ENCODE measurements around the gene PEX1.
A peak's percentile ranks its signal among the peaks of the same experiment; 100 is the strongest.
"Not testable (repeated sequence)": the region's sequence is repeated elsewhere in the genome, so short reads cannot be mapped to it uniquely, and the experiment has no call there.

Gene PEX1

DNA sequence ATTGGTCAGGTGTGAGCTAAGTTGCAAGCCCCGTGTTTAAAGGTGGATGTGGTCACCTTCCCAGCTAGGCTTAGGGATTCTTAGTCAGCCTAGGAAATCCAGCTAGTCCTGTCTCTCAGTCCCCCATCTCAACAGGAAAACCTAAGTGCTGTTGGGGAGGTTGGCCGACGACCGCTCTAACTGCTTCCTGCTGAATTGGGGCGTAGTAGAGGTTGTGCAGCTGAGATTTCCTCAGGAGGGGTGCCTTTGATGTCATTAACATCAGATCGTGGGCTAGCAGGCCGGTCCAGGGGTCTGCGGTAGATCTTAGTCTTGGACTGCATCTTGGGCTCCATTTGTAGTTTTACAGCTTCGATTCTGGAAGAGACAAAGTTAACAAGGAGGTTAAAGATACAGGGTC is 59.7 kb downstream of the PEX1 start:
- H3K36me3 ChIP-seq (ENCODE audit: control insufficient read depth, insufficient read depth, low read length); H3K4me1 ChIP-seq (ENCODE audit: control insufficient read depth, insufficient read depth, low read length); H3K4me3 ChIP-seq (ENCODE audit: low read length); H3K27me3 ChIP-seq (ENCODE audit: control insufficient read depth, insufficient read depth, low read length); H3K9ac ChIP-seq (ENCODE audit: low read length); H3K27ac ChIP-seq (ENCODE audit: low read depth, low read length): not testable (repeated sequence)

DNA sequence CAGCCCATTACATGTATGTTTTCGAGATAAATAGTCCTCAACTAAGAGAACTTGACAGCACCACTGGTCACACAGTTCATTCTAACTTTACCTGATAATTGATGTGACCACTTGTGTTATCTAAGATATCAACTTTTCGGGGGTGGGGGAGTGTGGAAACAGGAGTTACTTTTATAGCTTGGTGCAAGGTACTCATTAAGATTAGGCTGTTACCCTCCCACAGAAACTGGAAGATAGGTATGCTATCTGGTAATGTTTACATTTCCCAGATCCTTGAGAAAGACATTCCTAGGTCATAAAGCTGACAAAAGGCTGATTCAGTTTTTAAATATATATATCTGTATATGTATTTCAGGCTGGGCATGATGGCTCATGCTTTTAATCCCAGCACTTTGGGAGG is 61.6 kb downstream of the PEX1 start:
- H3K27ac ChIP-seq (ENCODE audit: low read depth, low read length), result no peak overlapping the region

DNA sequence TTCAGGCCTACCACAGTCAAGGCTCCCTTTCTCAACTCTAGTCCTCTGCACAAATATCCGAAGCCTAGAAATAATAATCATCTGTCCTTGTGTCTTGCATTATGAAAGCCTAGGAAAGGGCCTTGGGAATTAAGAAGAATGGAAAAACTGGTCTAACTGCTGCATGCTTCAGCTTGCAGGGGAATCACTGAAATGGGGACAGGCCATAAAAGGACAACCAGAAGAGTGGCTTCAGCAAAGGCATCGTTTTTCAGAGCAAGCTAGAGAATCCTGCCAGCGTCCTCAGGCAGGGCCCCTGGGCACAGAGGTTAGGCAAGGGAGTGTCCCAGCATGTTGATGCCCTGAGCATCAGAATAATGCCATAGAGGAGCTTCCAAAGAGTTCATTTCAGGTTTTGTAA is 63.8 kb downstream of the PEX1 start:
- no peak overlapping the region for H3K9ac ChIP-seq (ENCODE audit: low read length)
- H3K27ac ChIP-seq (ENCODE audit: low read depth, low read length), result no peak overlapping the region
- no peaks in the 10 kb centered on the region for H3K4me1 ChIP-seq (ENCODE audit: control insufficient read depth, insufficient read depth, low read length)
- H3K36me3 ChIP-seq (ENCODE audit: control insufficient read depth, insufficient read depth, low read length), result no peaks in the 10 kb centered on the region
- H3K27me3 ChIP-seq (ENCODE audit: control insufficient read depth, insufficient read depth, low read length), result no peaks in the 10 kb centered on the region
- no peak overlapping the region for H3K4me3 ChIP-seq (ENCODE audit: low read length)

More for the DNA sequence above, 61.6 kb downstream of the PEX1 start:
- H3K4me1 ChIP-seq (ENCODE audit: control insufficient read depth, insufficient read depth, low read length), result no peaks in the 10 kb centered on the region
- no peaks in the 10 kb centered on the region for H3K27me3 ChIP-seq (ENCODE audit: control insufficient read depth, insufficient read depth, low read length)
- no peaks in the 10 kb centered on the region for H3K36me3 ChIP-seq (ENCODE audit: control insufficient read depth, insufficient read depth, low read length)
- H3K4me3 ChIP-seq (ENCODE audit: low read length), result no peak overlapping the region
- H3K9ac ChIP-seq (ENCODE audit: low read length), result no peak overlapping the region

DNA sequence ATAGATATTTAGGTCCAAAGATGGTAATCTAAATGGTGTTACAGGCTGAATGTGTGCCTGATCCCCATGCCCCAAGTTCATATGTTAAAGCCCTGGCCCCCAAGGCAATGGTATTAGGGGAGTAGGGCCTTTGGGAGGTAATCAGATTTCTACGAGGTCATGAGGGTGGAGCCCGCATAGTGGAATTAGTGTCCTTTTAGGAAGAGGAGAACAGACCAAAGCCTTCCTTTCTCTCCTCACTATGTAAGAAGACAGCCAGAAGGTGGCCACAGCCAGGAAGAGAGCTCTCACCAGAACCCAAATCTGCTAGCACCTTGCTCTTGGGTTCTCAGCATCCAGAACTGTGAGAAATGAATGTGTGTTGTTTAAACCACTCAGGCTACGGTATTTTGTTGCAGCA is 65.8 kb downstream of the PEX1 start:
- Histone ChIP-seq H3K4me3 (ENCODE audit: low read length) (no peak overlapping the region), H3K9ac (ENCODE audit: low read length) (no peak overlapping the region), H3K36me3 (ENCODE audit: control insufficient read depth, insufficient read depth, low read length) (no peaks in the 10 kb centered on the region)

DNA sequence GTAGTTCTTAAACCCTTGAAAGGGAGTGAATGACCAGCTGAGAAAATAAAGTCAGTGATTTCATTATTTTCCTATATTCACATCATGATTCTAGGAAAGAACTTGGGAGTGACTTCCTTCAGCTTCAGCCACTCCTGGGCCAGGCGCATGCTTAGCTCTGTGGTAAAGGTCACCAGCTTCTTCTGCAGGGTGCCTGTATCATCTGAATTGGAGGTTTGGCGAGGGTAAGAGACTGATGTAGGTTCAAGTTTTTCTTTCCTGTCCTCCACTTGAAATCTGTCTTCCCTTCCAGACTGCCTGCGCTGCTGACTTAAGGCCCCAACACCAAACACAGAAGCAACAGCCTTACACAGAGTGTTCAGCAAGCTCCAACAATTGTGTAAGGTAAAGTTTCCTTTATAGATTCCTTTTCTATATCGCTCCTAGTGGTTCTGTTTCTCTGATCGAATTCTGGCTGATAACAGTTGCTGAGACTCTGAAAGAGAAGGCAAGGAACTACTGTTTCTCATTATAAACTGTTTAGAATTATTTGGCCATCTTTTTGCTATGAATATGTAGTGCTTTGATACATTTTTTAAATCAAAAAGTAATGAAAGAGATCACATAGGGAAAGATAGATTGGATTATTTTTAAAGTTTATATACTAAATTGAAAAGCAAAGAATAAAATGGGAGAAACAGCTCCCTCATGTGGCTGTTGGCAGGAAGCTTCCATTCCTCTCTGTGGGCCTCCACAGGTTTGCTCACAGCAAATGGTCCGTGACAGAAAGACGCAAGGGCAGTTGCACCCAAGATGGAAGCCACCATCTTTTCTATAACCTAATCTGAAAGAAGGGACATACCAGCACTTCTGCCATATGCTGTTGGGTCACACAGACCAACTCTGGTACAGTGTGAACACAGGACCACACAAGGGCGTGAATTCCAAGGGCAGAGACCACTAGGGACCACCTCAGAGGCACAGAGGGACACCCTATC is 67.0 kb downstream of the PEX1 start:
- no peaks in the 10 kb centered on the region for H3K4me1 ChIP-seq (ENCODE audit: control insufficient read depth, insufficient read depth, low read length)
- no peak overlapping the region for H3K4me3 ChIP-seq (ENCODE audit: low read length)
- no peaks in the 10 kb centered on the region for H3K27me3 ChIP-seq (ENCODE audit: control insufficient read depth, insufficient read depth, low read length)
- H3K36me3 ChIP-seq (ENCODE audit: control insufficient read depth, insufficient read depth, low read length), result peaks cover 2% of the 10 kb centered on the region
- H3K9ac ChIP-seq (ENCODE audit: low read length), result no peak overlapping the region
- H3K27ac ChIP-seq (ENCODE audit: low read depth, low read length), result no peak overlapping the region

More for the DNA sequence above, 65.8 kb downstream of the PEX1 start:
- H3K27ac ChIP-seq (ENCODE audit: low read depth, low read length), result no peak overlapping the region
- H3K27me3 ChIP-seq (ENCODE audit: control insufficient read depth, insufficient read depth, low read length), result no peaks in the 10 kb centered on the region
- H3K4me1 ChIP-seq (ENCODE audit: control insufficient read depth, insufficient read depth, low read length), result no peaks in the 10 kb centered on the region

DNA sequence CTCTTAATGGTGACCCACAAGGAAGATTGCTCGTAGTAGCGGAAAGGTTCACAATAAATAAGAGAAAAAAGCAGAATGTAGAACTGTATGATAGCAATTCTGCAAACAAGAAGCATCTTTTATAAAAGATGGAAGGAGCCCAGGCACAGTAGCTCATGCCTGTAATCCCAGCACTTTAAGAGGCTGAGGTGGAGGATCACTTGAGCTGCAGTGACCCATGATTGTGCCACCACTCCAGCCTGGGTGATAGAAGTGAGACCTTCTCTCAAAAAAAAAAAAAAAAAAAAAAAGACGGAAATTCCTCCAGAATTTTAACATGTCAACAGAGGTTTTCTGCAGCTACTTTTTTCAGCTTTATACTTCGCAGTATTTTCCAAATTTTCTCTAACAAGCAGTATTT is 67.8 kb downstream of the PEX1 start:
- no peak overlapping the region for H3K4me3 ChIP-seq (ENCODE audit: low read length)
- no peaks in the 10 kb centered on the region for H3K4me1 ChIP-seq (ENCODE audit: control insufficient read depth, insufficient read depth, low read length)
- peaks cover 9% of the 10 kb centered on the region for H3K36me3 ChIP-seq (ENCODE audit: control insufficient read depth, insufficient read depth, low read length)
- no peaks in the 10 kb centered on the region for H3K27me3 ChIP-seq (ENCODE audit: control insufficient read depth, insufficient read depth, low read length)
- no peak overlapping the region for H3K27ac ChIP-seq (ENCODE audit: low read depth, low read length)
- no peak overlapping the region for H3K9ac ChIP-seq (ENCODE audit: low read length)

DNA sequence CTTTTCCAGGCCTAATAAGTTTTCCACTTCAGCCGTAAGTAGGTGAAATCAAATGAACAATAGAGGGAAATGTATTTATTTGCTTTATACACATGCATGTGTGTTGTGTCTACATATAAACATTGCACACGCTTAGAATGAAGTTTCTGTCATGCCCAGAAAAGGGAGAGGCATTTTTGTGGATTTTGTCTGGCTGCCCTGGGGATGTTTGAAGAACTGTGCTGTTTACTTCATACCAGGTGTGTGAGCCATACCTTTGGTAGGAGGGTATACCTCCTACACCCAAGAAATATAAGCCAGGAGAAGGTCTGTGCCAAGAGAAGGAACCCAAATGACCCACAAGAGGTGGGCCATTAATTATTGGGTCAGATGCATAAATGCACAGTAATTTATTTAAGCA is 68.2 kb downstream of the PEX1 start:
- H3K9ac ChIP-seq (ENCODE audit: low read length), result no peak overlapping the region
- no peak overlapping the region for H3K27ac ChIP-seq (ENCODE audit: low read depth, low read length)
- H3K4me1 ChIP-seq (ENCODE audit: control insufficient read depth, insufficient read depth, low read length), result no peaks in the 10 kb centered on the region
- H3K4me3 ChIP-seq (ENCODE audit: low read length), result no peak overlapping the region
- no peaks in the 10 kb centered on the region for H3K27me3 ChIP-seq (ENCODE audit: control insufficient read depth, insufficient read depth, low read length)
- H3K36me3 ChIP-seq (ENCODE audit: control insufficient read depth, insufficient read depth, low read length), result peaks cover 12% of the 10 kb centered on the region

DNA sequence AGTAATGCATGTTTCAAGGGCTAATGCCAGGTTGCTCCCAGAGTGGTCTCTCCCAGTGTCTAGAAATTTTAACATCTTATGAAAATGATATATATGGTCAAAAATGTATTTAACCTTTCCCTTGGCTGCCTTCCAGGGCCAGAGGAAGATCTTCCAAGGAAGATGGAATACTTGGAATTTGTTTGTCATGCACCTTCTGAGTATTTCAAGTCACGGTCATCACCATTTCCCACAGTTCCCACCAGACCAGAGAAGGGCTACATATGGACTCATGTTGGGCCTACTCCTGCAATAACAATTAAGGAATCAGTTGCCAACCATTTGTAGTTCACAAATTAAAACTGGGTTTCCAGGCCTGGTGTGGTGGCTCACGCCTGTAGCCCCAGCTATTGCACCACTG is 72.1 kb downstream of the PEX1 start:
- Histone ChIP-seq H3K4me3 (ENCODE audit: low read length) (no peak overlapping the region), H3K27ac (ENCODE audit: low read depth, low read length) (no peak overlapping the region), H3K9ac (ENCODE audit: low read length) (no peak overlapping the region), H3K27me3 (ENCODE audit: control insufficient read depth, insufficient read depth, low read length) (no peaks in the 10 kb centered on the region), H3K4me1 (ENCODE audit: control insufficient read depth, insufficient read depth, low read length) (no peaks in the 10 kb centered on the region), H3K36me3 (ENCODE audit: control insufficient read depth, insufficient read depth, low read length) (peaks cover 32% of the 10 kb centered on the region)

DNA sequence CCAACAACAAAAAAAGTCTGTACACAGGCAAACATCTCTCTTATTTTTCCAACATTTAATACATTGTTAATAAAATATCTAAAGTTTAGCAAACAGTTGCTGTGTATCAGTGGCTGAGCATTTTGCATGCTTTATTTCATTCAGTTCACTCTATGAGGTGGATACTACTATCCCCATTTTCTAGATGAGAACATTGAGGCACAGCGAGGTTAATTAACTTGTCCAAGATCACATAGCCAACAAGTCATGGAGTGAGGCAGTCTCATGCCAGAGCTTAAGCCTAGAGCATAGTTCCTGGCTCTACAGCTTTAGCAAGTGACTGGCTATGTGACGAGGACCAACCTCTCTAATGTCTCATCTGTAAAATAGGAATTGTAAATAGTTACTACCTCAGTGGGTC is 76.7 kb downstream of the PEX1 start:
- no peaks in the 10 kb centered on the region for H3K27me3 ChIP-seq (ENCODE audit: control insufficient read depth, insufficient read depth, low read length)
- H3K27ac ChIP-seq (ENCODE audit: low read depth, low read length), result no peak overlapping the region
- H3K9ac ChIP-seq (ENCODE audit: low read length), result no peak overlapping the region
- H3K4me3 ChIP-seq (ENCODE audit: low read length), result no peak overlapping the region
- H3K36me3 ChIP-seq (ENCODE audit: control insufficient read depth, insufficient read depth, low read length), result peaks cover 41% of the 10 kb centered on the region
- peaks cover 3% of the 10 kb centered on the region for H3K4me1 ChIP-seq (ENCODE audit: control insufficient read depth, insufficient read depth, low read length)

DNA sequence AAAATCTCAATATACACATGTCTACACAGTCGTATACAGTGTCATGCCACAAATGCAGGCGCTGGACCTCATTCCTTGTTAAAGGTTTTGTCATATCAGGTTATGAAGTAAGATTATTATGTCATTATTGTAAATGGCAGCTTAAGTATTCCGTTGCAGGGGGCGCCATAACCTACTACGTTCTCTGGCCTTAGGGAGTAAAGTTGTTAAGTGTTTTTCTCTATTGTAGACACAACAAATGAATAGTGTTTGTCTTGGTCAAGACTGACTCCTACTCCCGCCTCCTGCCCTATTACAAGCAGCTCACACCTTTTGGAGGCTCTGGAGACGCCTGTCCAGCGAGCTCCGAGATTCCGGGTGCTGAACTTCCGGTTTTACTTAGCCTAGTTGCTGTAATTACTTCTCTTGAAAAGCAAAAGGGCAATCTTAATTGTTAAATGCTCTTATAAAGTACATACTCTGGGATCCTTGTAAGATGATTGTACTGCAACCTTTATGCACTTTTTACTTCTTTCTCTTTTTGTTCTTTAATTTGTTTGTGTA is 80.0 kb downstream of the PEX1 start:
- peak overlapping the region; percentile 57 for H3K9ac ChIP-seq (ENCODE audit: low read length)
- peaks cover 3% of the 10 kb centered on the region for H3K4me1 ChIP-seq (ENCODE audit: control insufficient read depth, insufficient read depth, low read length)
- H3K27ac ChIP-seq (ENCODE audit: low read depth, low read length), result peak overlapping the region; percentile 88
- H3K27me3 ChIP-seq (ENCODE audit: control insufficient read depth, insufficient read depth, low read length), result no peaks in the 10 kb centered on the region
- H3K4me3 ChIP-seq (ENCODE audit: low read length), result peak overlapping the region; percentile 88
- H3K36me3 ChIP-seq (ENCODE audit: control insufficient read depth, insufficient read depth, low read length), result peaks cover 23% of the 10 kb centered on the region

DNA sequence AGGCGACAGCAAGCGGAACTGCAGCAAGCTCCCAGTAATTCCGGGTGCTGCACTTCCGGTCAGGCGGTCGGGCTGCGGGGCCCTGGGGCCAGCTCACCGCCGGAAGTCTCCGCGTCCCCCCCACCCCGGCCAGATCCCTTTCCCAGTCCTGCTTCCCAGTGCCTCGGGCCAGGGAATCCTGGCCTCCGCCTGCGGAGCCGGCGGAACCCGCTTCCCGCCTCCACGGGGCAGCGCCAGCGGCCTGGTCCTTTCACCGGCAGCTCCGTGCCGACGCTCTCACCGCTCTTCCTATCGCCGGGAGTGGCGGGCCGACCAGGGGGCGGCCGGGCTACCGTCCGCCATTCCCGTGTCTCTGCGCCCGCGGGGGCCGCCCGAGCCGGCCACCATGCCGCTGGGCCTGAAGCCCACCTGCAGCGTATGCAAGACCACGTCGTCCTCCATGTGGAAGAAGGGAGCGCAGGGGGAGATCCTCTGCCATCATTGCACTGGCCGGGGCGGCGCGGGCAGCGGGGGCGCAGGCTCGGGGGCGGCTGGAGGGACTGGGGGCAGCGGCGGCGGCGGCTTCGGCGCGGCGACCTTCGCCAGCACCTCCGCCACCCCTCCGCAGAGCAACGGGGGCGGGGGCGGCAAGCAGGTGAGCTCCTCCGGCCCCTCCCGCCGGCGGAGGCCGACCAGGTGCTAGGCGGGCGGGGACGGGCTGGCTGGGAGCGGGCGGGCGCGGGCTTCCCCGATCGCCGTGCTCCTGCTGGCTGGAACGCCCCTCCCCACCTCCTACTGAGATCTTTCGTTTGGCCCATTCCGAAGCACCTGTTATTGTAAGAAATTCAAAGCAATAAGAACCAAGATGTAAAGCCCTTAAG is 80.7 kb downstream of the PEX1 start, which contains the start of gene GATAD1:
GATAD1 (plus strand) TSS at position 138 of the 860 bp plus-strand sequence; CDS start at position 386, 248 bp downstream.
- peaks cover 20% of the 10 kb centered on the region for H3K36me3 ChIP-seq (ENCODE audit: control insufficient read depth, insufficient read depth, low read length)
- peak within 1 kb of the TSS; percentile 88 for H3K4me3 ChIP-seq (ENCODE audit: low read length)
- peak within 1 kb of the TSS; percentile 88 for H3K27ac ChIP-seq (ENCODE audit: low read depth, low read length)
- peak within 1 kb of the TSS; percentile 88 for H3K9ac ChIP-seq (ENCODE audit: low read length)
- H3K27me3 ChIP-seq (ENCODE audit: control insufficient read depth, insufficient read depth, low read length), result no peaks in the 10 kb centered on the region
- H3K4me1 ChIP-seq (ENCODE audit: control insufficient read depth, insufficient read depth, low read length), result peaks cover 3% of the 10 kb centered on the region

DNA sequence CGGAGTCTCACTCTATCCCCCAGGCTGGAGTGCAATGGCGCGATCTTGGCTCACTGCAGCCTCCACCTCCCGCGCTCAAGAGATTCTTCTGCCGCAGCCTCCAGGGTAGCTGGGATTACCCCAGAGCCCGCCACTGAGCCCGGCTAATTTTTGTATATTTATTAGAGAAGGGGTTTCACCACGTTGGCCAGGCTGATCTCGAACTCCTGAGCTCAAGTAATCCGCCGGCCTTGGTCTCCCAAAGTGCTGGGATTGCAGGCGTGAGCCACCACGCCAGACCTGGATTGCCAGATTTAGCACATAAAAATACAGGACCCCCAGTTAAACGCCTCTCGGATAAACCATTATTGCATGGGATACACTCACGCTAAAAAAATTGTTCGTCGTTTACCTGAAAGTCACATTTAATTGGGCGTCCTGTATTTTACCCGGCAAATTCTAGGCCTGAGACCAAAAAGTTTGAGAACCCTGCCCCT is 81.4 kb downstream of the PEX1 start:
- H3K4me1 ChIP-seq (ENCODE audit: control insufficient read depth, insufficient read depth, low read length), result peaks cover 3% of the 10 kb centered on the region
- peaks cover 14% of the 10 kb centered on the region for H3K36me3 ChIP-seq (ENCODE audit: control insufficient read depth, insufficient read depth, low read length)
- H3K4me3 ChIP-seq (ENCODE audit: low read length), result peak overlapping the region; percentile 33
- no peaks in the 10 kb centered on the region for H3K27me3 ChIP-seq (ENCODE audit: control insufficient read depth, insufficient read depth, low read length)
- H3K9ac ChIP-seq (ENCODE audit: low read length), result no peak overlapping the region
- H3K27ac ChIP-seq (ENCODE audit: low read depth, low read length), result peak overlapping the region; percentile 88

Measured in rectal smooth muscle tissue (tissue), 1 donor.